ENCODE measurements around the gene ETNK1.

GRCh38 chr12:22715254-22715653 is 90.3 kb downstream of the ETNK1 start:
- TF ChIP-seq MYC (IDR thresholded peaks at IDR 0.05; ENCODE audit: borderline replicate concordance, low read length) (no peak), RAD21 (conservative IDR thresholded peaks at IDR 0.05 in 1 of 2, IDR thresholded peaks at IDR 0.05 in 1 of 2) (no peak), CTCF (IDR thresholded peaks at IDR 0.05) (no peak), RCOR1 (IDR thresholded peaks at IDR 0.05; ENCODE audit: low read depth, low read length) (no peak), EP300 (IDR thresholded peaks at IDR 0.05) (no peak), HOXB13 (CRISPR knock-in tag; IDR thresholded peaks at IDR 0.05; ENCODE audit: low read depth) (no peak), BCL3 (IDR thresholded peaks at IDR 0.05) (no peak), ZNF302 (CRISPR knock-in tag; IDR thresholded peaks at IDR 0.05) (no peak), MAFK (IDR thresholded peaks at IDR 0.05; ENCODE audit: partially characterized antibody) (no peak), MAZ (IDR thresholded peaks at IDR 0.05; ENCODE audit: borderline replicate concordance, low read depth, low read length) (no peak), ATOH8 (CRISPR knock-in tag; IDR thresholded peaks at IDR 0.05; ENCODE audit: low read depth) (no peak)
